ENCODE results near the gene CALD1.

DNA sequence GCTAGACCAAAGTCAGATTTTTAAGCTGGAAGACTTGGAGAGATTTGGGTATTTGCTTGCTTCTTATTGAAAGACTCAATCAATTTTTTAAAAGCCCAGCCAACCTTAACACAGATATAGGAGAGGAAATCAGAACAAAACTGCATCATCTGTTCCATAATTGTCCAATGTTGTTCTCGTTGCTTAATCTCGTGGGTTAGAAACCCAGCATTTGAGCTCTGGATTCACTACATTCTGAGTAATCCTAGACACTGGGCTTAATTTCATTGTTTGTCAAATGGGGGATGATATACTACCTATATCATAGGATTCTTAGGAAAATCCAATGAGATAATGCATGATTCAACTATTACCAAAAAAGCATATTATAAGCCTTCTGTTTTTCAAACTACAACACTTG is 48.9 kb downstream of the CALD1 start:
- TF ChIP-seq BACH2 (CRISPR knock-in tag; IDR thresholded peaks at IDR 0.05; ENCODE audit: borderline replicate concordance) (no peak), PPARA (CRISPR knock-in tag; IDR thresholded peaks at IDR 0.05; ENCODE audit: borderline replicate concordance) (no peak), TCF4 (CRISPR knock-in tag; IDR thresholded peaks at IDR 0.05; ENCODE audit: borderline replicate concordance) (no peak), POU6F1 (CRISPR knock-in tag; IDR thresholded peaks at IDR 0.05; ENCODE audit: borderline replicate concordance, low read depth) (no peak), TOX (CRISPR knock-in tag; IDR thresholded peaks at IDR 0.05; ENCODE audit: borderline replicate concordance) (no peak), SNAI2 (CRISPR knock-in tag; IDR thresholded peaks at IDR 0.05) (no peak), ZFP30 (CRISPR knock-in tag; IDR thresholded peaks at IDR 0.05) (no peak), CSDC2 (CRISPR knock-in tag; IDR thresholded peaks at IDR 0.05) (no peak), PATZ1 (CRISPR knock-in tag; IDR thresholded peaks at IDR 0.05; ENCODE audit: borderline replicate concordance) (no peak), ZFP3 (CRISPR knock-in tag; IDR thresholded peaks at IDR 0.05) (no peak), ESRRG (CRISPR knock-in tag; IDR thresholded peaks at IDR 0.05) (no peak), OSR1 (CRISPR knock-in tag; IDR thresholded peaks at IDR 0.05) (no peak), ISL1 (CRISPR knock-in tag; IDR thresholded peaks at IDR 0.05) (no peak; the same call in 1 of the 2 replicates)
- TF ChIP-seq, protein P1, sequence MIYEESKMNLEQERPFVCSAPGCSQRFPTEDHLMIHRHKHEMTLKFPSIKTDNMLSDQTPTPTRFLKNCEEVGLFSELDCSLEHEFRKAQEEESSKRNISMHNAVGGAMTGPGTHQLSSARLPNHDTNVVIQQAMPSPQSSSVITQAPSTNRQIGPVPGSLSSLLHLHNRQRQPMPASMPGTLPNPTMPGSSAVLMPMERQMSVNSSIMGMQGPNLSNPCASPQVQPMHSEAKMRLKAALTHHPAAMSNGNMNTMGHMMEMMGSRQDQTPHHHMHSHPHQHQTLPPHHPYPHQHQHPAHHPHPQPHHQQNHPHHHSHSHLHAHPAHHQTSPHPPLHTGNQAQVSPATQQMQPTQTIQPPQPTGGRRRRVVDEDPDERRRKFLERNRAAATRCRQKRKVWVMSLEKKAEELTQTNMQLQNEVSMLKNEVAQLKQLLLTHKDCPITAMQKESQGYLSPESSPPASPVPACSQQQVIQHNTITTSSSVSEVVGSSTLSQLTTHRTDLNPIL (CRISPR knock-in tag; IDR thresholded peaks at IDR 0.05; ENCODE audit: low read depth) = no peak

Data from SK-N-SH treated with all-trans-retinoic acid at 6 μM for 48 hours (cell line).